HL-60 (cell line): ENCODE data around the gene CCND2.

Experiments used
- DNase-seq, 2 experiments: peaks; one replicate each; pipeline ENCODE4 v3.0.0-alpha.2; 2010 to 2020; ENCODE audit warnings: low read depth in 1 of 2, low spot score in 1 of 2
- H3K27ac ChIP-seq: fragments of 250-450 bp; sonication (Bioruptor Pico); replicated peaks from 2 replicates; pipeline ENCODE4 v1.5.1; 2020; ENCODE audit warnings: mild to moderate bottlenecking, moderate library complexity
- H3K27me3 ChIP-seq: fragments of 250-450 bp; sonication (Bioruptor Pico); 2 replicates; pipeline ENCODE4 v1.5.1; 2021; ENCODE audit warnings: mild to moderate bottlenecking, moderate library complexity; ENCODE audit not compliant: insufficient read depth, poor library complexity, severe bottlenecking
- H3K4me3 ChIP-seq: replicated peaks from 2 replicates; pipeline ENCODE4 v1.5.1; 2011; ENCODE audit warnings: mild to moderate bottlenecking, control low read depth, low read length; ENCODE audit not compliant: insufficient read depth
- GABPA ChIP-seq: IDR thresholded peaks from 2 replicates; pipeline ENCODE4 v1.6.1; 2012; ENCODE audit warnings: low read depth
- POLR2AphosphoS5 ChIP-seq: IDR thresholded peaks from 2 replicates; pipeline ENCODE4 v1.6.1; 2012; ENCODE audit warnings: low read depth
- REST ChIP-seq: IDR thresholded peaks from 2 replicates; pipeline ENCODE4 v1.6.1; 2012; ENCODE audit warnings: low read depth; ENCODE audit not compliant: insufficient replicate concordance
- SPI1 ChIP-seq: IDR thresholded peaks from 2 replicates; pipeline ENCODE4 v1.6.1; 2012; ENCODE audit warnings: low read depth, mild to moderate bottlenecking, borderline replicate concordance
- TF ChIP-seq, protein P1 (sequence below): IDR thresholded peaks from one replicate; pipeline ENCODE4 v1.5.1; 2011; ENCODE audit warnings: low read length, control low read depth, inconsistent platforms; ENCODE audit not compliant: insufficient read depth

The CCND2 gene

GRCh38 chr12:4320853-4321701 is 47.5 kb downstream of the CCND2 start, which contains the start of gene TIGAR:
TSS of gene TIGAR (plus strand) at chr12:4321213. CDS start at chr12:4321272, 59 bp downstream.
- TF ChIP-seq POLR2AphosphoS5 (peak; percentile 80), REST (no peak), GABPA (no peak; the same call in 1 of the 2 replicates), SPI1 (no peak; the same call in 1 of the 2 replicates)
- TF ChIP-seq, protein P1, sequence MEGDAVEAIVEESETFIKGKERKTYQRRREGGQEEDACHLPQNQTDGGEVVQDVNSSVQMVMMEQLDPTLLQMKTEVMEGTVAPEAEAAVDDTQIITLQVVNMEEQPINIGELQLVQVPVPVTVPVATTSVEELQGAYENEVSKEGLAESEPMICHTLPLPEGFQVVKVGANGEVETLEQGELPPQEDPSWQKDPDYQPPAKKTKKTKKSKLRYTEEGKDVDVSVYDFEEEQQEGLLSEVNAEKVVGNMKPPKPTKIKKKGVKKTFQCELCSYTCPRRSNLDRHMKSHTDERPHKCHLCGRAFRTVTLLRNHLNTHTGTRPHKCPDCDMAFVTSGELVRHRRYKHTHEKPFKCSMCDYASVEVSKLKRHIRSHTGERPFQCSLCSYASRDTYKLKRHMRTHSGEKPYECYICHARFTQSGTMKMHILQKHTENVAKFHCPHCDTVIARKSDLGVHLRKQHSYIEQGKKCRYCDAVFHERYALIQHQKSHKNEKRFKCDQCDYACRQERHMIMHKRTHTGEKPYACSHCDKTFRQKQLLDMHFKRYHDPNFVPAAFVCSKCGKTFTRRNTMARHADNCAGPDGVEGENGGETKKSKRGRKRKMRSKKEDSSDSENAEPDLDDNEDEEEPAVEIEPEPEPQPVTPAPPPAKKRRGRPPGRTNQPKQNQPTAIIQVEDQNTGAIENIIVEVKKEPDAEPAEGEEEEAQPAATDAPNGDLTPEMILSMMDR = no peak
- DNase-seq = peak; percentile 87 to 90
- peak within 1 kb of the TSS; percentile 90 for H3K4me3 ChIP-seq

GRCh38 chr12:4322726-4323125 is 49.2 kb downstream of the CCND2 start:
- Histone ChIP-seq H3K4me3 (no peak overlapping the region), H3K27me3 (no peaks in the 10 kb centered on the region), H3K27ac (no peak overlapping the region)
- TF ChIP-seq SPI1 = no peak
- TF ChIP-seq, protein P1 = no peak
- no peak for DNase-seq

More at GRCh38 chr12:4320853-4321701, 47.5 kb downstream of the CCND2 start, which contains the start of gene TIGAR:
- peak within 1 kb of the TSS; percentile 37 for H3K27ac ChIP-seq
- no peaks in the 10 kb centered on the region for H3K27me3 ChIP-seq
